A549 (cell line): ENCODE data around the gene FAXDC2. TPM values are rescaled to one million over a fixed set of nuclear protein-coding genes. Genes with fewer than 3 reads are reported as not detected.
A peak's percentile ranks its signal among the peaks of the same experiment; 100 is the strongest.

ENCODE experiments used
- ATAC-seq, 2 experiments: fragments of 200-7000 bp in 1 of 2; fragments of >200 bp in 1 of 2; cut with Nextera tagmentation in 1 of 2; cut with Tn5 transposase in 1 of 2; 3 replicates each; pipeline versions ENCODE4 v1.8.0 to v1.9.1; 2018 to 2020; ENCODE audit warnings: mild to moderate bottlenecking in 1 of 2, moderate library complexity in 1 of 2
- CTCF ChIA-PET: fragments of 300-600 bp; sonication (Branson Sonifier 250); formaldehyde crosslinking; extraction: SDS; loops from one replicate; lab custom pipeline; 2021; ENCODE audit warnings: antibody characterized with exemption, inconsistent platforms; lab: Yijun Ruan, JAX
- POLR2A ChIA-PET: fragments of 350-600 bp; formaldehyde crosslinking; extraction: SDS; loops from one replicate; lab custom pipeline; 2021; ENCODE audit warnings: antibody characterized with exemption, inconsistent platforms; lab: Yijun Ruan, JAX
- DNase-seq, 2 experiments: peaks; one replicate each; pipeline versions ENCODE4 v3.0.0 to v3.0.0-alpha.2; 2011 to 2016; ENCODE audit warnings: low read depth in 1 of 2, low spot score in 1 of 2
- FAIRE-seq: peaks from 2 replicates; lab custom pipeline; 2011; peaks lifted over from hg19 to GRCh38; lab: Jason Lieb, UNC
- H3K27ac ChIP-seq, 2 experiments: fragments of >200 bp; sonication (Bioruptor Twin); formaldehyde crosslinking; 3 replicates each; pipeline ENCODE4 v1.5.1; 2016 to 2017
- H3K4me1 ChIP-seq: fragments of >200 bp; sonication (Bioruptor Twin); formaldehyde crosslinking; 3 replicates; pipeline ENCODE4 v1.6.1; 2016
- H3K4me2 ChIP-seq: fragments of >200 bp; sonication (Bioruptor Twin); formaldehyde crosslinking; 3 replicates; pipeline ENCODE4 v1.6.1; 2016
- H3K4me3 ChIP-seq: fragments of >200 bp; sonication (Bioruptor Twin); formaldehyde crosslinking; 3 replicates; pipeline ENCODE4 v1.5.1; 2016
- H3K9me3 ChIP-seq: fragments of >200 bp; sonication (Bioruptor Twin); formaldehyde crosslinking; 3 replicates; pipeline ENCODE4 v1.6.1; 2016
- ATOH8 ChIP-seq: fragments of 250-450 bp; sonication (Bioruptor Pico); IDR thresholded peaks from 2 replicates; pipeline ENCODE4 v1.5.0; 2020; ENCODE audit warnings: low read depth, mild to moderate bottlenecking, moderate library complexity
- BCL3 ChIP-seq: fragments of >200 bp; sonication (Bioruptor Twin); formaldehyde crosslinking; IDR thresholded peaks from 3 replicates; pipeline ENCODE4 v1.6.1; 2016
- CBX2 ChIP-seq: fragments of 200-600 bp; sonication (generic); IDR thresholded peaks from 2 replicates; pipeline ENCODE4 v1.6.1; 2016; ENCODE audit warnings: low read depth, mild to moderate bottlenecking, borderline replicate concordance
- CBX8 ChIP-seq: fragments of 200-600 bp; sonication (generic); IDR thresholded peaks from 2 replicates; pipeline ENCODE4 v1.6.1; 2016
- EHMT2 ChIP-seq: fragments of 200-600 bp; sonication (generic); IDR thresholded peaks from 2 replicates; pipeline ENCODE4 v1.6.1; 2016; ENCODE audit warnings: antibody characterized with exemption, low read depth, mild to moderate bottlenecking, moderate library complexity
- FOSB ChIP-seq: fragments of 250-450 bp; sonication (Bioruptor Pico); IDR thresholded peaks from 2 replicates; pipeline ENCODE4 v1.5.0; 2020; ENCODE audit warnings: mild to moderate bottlenecking, moderate library complexity
- HOXA7 ChIP-seq: fragments of 250-450 bp; sonication (Bioruptor Pico); IDR thresholded peaks from 2 replicates; pipeline ENCODE4 v1.5.0; 2020; ENCODE audit warnings: mild to moderate bottlenecking, moderate library complexity
- MAFK ChIP-seq: fragments of 450-650 bp; IDR thresholded peaks from 2 replicates; pipeline ENCODE4 v1.6.1; 2014; ENCODE audit not compliant: partially characterized antibody
- MYC ChIP-seq: IDR thresholded peaks from 2 replicates; pipeline ENCODE4 v1.6.1; 2012; ENCODE audit warnings: mild to moderate bottlenecking, inconsistent platforms, low read length, improper control_type of control experiment, borderline replicate concordance
- NFE2L2 ChIP-seq: fragments of 150-350 bp; conservative IDR thresholded peaks from 2 replicates; pipeline ENCODE4 v1.6.1; 2014; ENCODE audit warnings: low read length
- POLR2A ChIP-seq: IDR thresholded peaks from 2 replicates; pipeline ENCODE4 v1.6.1; 2012; ENCODE audit warnings: mild to moderate bottlenecking, low read length
- POLR2AphosphoS2 ChIP-seq: conservative IDR thresholded peaks from 2 replicates; pipeline ENCODE4 v1.6.1; 2012; ENCODE audit warnings: low read length, improper control_type of control experiment, inconsistent platforms
- RFX5 ChIP-seq: fragments of 450-650 bp; IDR thresholded peaks from 2 replicates; pipeline ENCODE4 v1.7.1; 2014; ENCODE audit warnings: antibody characterized with exemption, mild to moderate bottlenecking, moderate library complexity
- SREBF2 ChIP-seq: fragments of 450-650 bp; IDR thresholded peaks from 2 replicates; pipeline ENCODE4 v1.6.1; 2014; ENCODE audit warnings: mild to moderate bottlenecking, moderate library complexity
- USF2 ChIP-seq: fragments of 450-650 bp; IDR thresholded peaks from 2 replicates; pipeline ENCODE4 v1.6.1; 2014; ENCODE audit warnings: antibody characterized with exemption
- ZC3H11A ChIP-seq: fragments of 450-650 bp; IDR thresholded peaks from 2 replicates; pipeline ENCODE4 v1.6.1; 2014; ENCODE audit warnings: antibody characterized with exemption, mild to moderate bottlenecking
- ZFP36 ChIP-seq: fragments of 450-650 bp; IDR thresholded peaks from 2 replicates; pipeline ENCODE4 v1.6.1; 2014; ENCODE audit warnings: borderline replicate concordance; ENCODE audit not compliant: partially characterized antibody
- WGBS: methylation state at CpG from one replicate; pipeline ENCODE4 v1.1.6; 2017; ENCODE audit errors: missing lambda C conversion rate; 5-methylcytosine and 5-hydroxymethylcytosine counted together
- polyA plus RNA-seq, 4 experiments: library from polyadenylated mRNA; depleted of rRNA in 3 of 4; stranded (reverse); fragments of >200 nt; fragmentation: RNase III in 1 of 4; extraction: RNeasy Plus Mini Kit Qiagen cat#74134 plus additional on column Dnase treatment in 1 of 4; gene quantifications; 2 replicates in 3 of 4; 3 replicates in 1 of 4; pipeline ENCODE4 v1.2.3, GENCODE V29; 2011 to 2017

The FAXDC2 gene
- polyA plus RNA-seq, 2 of the 4 experiments (the other 2 are of a cell fraction) = 0.14 to 0.94 TPM

- H3K4me2 ChIP-seq = no peak overlapping the region
- H3K4me1 ChIP-seq = no peaks in the 10 kb centered on the region; the same call in 2 of the 3 replicates
- TF ChIP-seq SREBF2 = no peak
- TF ChIP-seq CBX8 = no peak
- POLR2A ChIA-PET = no interaction called here
- ATAC-seq = no peak
- no peak overlapping the region for H3K27ac ChIP-seq
- CTCF ChIA-PET = interaction anchor here (0.7 to 1.0 kb wide), 3 partner anchors 22 to 201 kb away, joined by 3 to 4 read pairs (median 3); no protein-coding TSS in a partner anchor
- FAIRE-seq = no peak
- no peak overlapping the region for H3K4me3 ChIP-seq
- DNase-seq = no peak
- no peaks in the 10 kb centered on the region for H3K9me3 ChIP-seq
- 85% methylated on average over 3 of the region's 3 CpGs for WGBS
These were observed 948 bp upstream of the FAXDC2 start for GRCh38 chr5:154851351-154851750.

- no peak overlapping the region for H3K4me3 ChIP-seq
These were observed 607 bp downstream of the FAXDC2 start for GRCh38 chr5:154849791-154850201.

GRCh38 chr5:154849264-154849785 lies 1.1 kb downstream of the FAXDC2 start:
- Histone ChIP-seq H3K27ac (no peak overlapping the region), H3K4me2 (no peak overlapping the region), H3K9me3 (no peaks in the 10 kb centered on the region), H3K4me1 (no peaks in the 10 kb centered on the region), H3K4me3 (no peak overlapping the region)
- 86% methylated on average over 6 of the region's 6 CpGs for WGBS
- CTCF ChIA-PET = interaction anchor here (2.7 kb wide), 1 partner anchor 8 kb away, joined by 7 read pairs; no protein-coding TSS in a partner anchor
- POLR2A ChIA-PET = no interaction called here
- no peak for ATAC-seq
- DNase-seq = no peak
- no peak for TF ChIP-seq BCL3
- no peak for TF ChIP-seq ZC3H11A
- no peak for TF ChIP-seq ATOH8 (CRISPR knock-in tag)
- no peak for FAIRE-seq

More at GRCh38 chr5:154849791-154850201, 607 bp downstream of the FAXDC2 start:
- Histone ChIP-seq H3K4me2 (no peak overlapping the region), H3K27ac (no peak overlapping the region), H3K9me3 (no peaks in the 10 kb centered on the region), H3K4me1 (no peaks in the 10 kb centered on the region)
- ATAC-seq = peak in 1 of 2 experiments; percentile 37; a peak in 3 of 6 replicates
- 75% methylated on average over 2 of the region's 2 CpGs for WGBS
- ChIA-PET CTCF (interaction anchor here (2.7 kb wide), 1 partner anchor 7 kb away, joined by 7 read pairs; no protein-coding TSS in a partner anchor), POLR2A (no interaction called here)
- TF ChIP-seq EHMT2 (no peak), CBX2 (no peak), RFX5 (no peak), MYC (no peak), NFE2L2 (no peak), FOSB (no peak), POLR2AphosphoS2 (no peak), POLR2A (no peak), MAFK (no peak), BCL3 (no peak), HOXA7 (CRISPR knock-in tag) (no peak), ZFP36 (no peak), USF2 (no peak), CBX8 (no peak)
- DNase-seq = no peak
- no peak for FAIRE-seq
